GM20000 (cell line): ENCODE data around the gene NPR3.

Experiments used
- DNase-seq: peaks from one replicate; pipeline ENCODE4 v3.0.0; 2012; ENCODE audit warnings: low spot score
- TF ChIP-seq, protein P1 (sequence below): IDR thresholded peaks from 2 replicates; pipeline ENCODE4 v1.5.1; 2012; ENCODE audit warnings: mild to moderate bottlenecking, control low read depth; ENCODE audit errors: extremely low read depth, missing control alignments

NPR3 gene

GRCh38 chr5:32760091-32760509 lies 49.0 kb downstream of the NPR3 start:
- DNase-seq = no peak
- TF ChIP-seq, protein P1, sequence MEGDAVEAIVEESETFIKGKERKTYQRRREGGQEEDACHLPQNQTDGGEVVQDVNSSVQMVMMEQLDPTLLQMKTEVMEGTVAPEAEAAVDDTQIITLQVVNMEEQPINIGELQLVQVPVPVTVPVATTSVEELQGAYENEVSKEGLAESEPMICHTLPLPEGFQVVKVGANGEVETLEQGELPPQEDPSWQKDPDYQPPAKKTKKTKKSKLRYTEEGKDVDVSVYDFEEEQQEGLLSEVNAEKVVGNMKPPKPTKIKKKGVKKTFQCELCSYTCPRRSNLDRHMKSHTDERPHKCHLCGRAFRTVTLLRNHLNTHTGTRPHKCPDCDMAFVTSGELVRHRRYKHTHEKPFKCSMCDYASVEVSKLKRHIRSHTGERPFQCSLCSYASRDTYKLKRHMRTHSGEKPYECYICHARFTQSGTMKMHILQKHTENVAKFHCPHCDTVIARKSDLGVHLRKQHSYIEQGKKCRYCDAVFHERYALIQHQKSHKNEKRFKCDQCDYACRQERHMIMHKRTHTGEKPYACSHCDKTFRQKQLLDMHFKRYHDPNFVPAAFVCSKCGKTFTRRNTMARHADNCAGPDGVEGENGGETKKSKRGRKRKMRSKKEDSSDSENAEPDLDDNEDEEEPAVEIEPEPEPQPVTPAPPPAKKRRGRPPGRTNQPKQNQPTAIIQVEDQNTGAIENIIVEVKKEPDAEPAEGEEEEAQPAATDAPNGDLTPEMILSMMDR = no peak

DNA sequence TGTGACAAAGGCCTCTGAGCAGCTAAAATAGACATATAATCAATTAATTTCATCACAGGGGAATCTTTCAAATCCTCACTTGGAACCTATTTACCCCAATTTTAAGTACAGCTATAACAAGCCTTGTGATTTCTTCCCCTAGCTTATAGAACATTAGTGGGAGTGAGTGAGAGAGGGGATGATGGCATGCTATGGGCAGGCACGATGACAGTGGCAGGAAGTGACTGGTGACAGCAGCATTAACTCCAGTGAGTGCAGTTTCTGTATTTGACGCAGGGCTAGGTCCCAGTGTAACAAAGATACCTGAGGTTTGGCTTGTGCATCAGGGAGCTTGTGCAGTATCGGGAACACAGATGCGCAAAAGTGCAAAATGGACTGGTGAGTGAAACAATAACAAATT lies 54.1 kb downstream of the NPR3 start:
- TF ChIP-seq, protein P1 = no peak
- no peak for DNase-seq

- TF ChIP-seq, protein P1 = no peak
- no peak for DNase-seq
Observed at GRCh38 chr5:32767948-32768467, 56.9 kb downstream of the NPR3 start.

GRCh38 chr5:32769711-32770110 lies 58.6 kb downstream of the NPR3 start:
- TF ChIP-seq, protein P1 = no peak
- DNase-seq = no peak

GRCh38 chr5:32770444-32770843 lies 59.3 kb downstream of the NPR3 start:
- no peak for DNase-seq
- TF ChIP-seq, protein P1 = no peak

- no peak for DNase-seq
- TF ChIP-seq, protein P1 = no peak
Observed at GRCh38 chr5:32771037-32771436, 59.9 kb downstream of the NPR3 start.

DNA sequence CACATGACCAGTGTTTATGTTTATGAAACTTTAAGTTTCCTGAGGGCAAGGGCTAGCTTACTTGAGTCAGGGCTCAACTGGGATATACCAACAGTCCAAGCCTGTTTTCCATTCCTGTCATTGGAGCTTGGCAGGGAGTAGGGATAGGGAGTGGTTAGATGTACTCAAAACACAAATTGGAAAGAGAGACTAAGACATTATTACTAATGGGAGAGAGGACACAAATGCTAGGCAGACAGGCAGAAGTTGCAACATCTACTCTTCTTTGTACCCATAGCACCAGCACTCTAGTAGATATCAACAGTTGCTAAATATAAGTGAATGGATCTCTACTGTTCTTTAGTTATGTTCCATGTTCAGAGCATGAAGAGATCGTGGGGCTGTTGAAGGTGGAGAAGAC lies 62.8 kb downstream of the NPR3 start:
- TF ChIP-seq, protein P1 = no peak
- no peak for DNase-seq
